ENCODE results near the gene RNU1-4.
"Not testable (repeated sequence)": the region's sequence is repeated elsewhere in the genome, so short reads cannot be mapped to it uniquely, and the experiment has no call there.

DNA sequence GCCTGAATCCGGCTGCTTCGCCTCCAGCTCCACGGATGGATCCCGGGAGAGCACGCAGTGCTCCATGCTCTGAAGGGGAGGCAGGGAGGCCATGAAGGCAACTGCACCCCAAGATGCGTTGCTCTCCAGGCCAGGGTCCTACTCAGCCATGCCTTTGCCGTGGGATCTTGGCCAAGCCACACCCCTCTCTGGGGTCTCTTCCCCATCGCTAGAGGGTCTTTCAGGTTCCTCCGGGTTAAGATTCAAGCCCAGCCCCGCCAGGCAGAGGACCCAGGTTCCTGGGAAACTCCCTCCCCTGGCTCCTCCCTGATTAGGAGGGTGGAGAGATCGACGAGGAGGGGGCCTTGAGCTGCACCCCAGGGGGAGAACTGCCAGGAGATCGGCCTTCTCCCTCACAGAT is 36.2 kb upstream of the RNU1-4 start:
- TF ChIP-seq, protein P1, sequence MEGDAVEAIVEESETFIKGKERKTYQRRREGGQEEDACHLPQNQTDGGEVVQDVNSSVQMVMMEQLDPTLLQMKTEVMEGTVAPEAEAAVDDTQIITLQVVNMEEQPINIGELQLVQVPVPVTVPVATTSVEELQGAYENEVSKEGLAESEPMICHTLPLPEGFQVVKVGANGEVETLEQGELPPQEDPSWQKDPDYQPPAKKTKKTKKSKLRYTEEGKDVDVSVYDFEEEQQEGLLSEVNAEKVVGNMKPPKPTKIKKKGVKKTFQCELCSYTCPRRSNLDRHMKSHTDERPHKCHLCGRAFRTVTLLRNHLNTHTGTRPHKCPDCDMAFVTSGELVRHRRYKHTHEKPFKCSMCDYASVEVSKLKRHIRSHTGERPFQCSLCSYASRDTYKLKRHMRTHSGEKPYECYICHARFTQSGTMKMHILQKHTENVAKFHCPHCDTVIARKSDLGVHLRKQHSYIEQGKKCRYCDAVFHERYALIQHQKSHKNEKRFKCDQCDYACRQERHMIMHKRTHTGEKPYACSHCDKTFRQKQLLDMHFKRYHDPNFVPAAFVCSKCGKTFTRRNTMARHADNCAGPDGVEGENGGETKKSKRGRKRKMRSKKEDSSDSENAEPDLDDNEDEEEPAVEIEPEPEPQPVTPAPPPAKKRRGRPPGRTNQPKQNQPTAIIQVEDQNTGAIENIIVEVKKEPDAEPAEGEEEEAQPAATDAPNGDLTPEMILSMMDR (IDR thresholded peaks at IDR 0.05), result not testable (repeated sequence)
- TF ChIP-seq POLR2A (IDR thresholded peaks at IDR 0.05), result not testable (repeated sequence)
